CD4-positive, alpha-beta T cell treated with Interleukin-2 at 100 ng/mL for 4 hours (primary cell): ENCODE measurements around the gene SDC1.

Experiments
- DNase-seq: peaks from one replicate; pipeline ENCODE4 v3.0.0-alpha.2; 2020; ENCODE audit warnings: low spot score

The SDC1 gene

GRCh38 chr2:20227894-20228505, 3.1 kb upstream of the SDC1 start:
- no peak for DNase-seq

DNA sequence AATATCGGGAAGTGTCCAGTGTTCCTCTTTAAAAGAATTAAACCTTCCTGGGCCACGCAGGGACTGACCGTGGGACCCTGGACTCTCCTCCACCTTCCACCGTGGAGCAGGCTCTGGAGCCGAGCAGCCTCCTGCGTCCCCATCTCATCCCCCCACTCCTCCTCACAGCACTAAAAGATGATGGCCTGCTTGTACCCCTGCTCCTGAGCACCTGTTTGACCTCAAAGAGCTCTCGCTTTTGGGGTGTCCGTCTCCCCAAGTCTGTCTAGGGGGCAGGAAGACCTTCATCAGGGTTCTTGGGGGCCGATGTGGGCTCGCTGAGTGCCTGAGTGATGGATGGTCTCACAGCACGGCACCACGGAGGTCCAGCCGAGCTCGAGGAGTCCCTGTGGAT, 1.2 kb upstream of the SDC1 start:
- DNase-seq = no peak

DNA sequence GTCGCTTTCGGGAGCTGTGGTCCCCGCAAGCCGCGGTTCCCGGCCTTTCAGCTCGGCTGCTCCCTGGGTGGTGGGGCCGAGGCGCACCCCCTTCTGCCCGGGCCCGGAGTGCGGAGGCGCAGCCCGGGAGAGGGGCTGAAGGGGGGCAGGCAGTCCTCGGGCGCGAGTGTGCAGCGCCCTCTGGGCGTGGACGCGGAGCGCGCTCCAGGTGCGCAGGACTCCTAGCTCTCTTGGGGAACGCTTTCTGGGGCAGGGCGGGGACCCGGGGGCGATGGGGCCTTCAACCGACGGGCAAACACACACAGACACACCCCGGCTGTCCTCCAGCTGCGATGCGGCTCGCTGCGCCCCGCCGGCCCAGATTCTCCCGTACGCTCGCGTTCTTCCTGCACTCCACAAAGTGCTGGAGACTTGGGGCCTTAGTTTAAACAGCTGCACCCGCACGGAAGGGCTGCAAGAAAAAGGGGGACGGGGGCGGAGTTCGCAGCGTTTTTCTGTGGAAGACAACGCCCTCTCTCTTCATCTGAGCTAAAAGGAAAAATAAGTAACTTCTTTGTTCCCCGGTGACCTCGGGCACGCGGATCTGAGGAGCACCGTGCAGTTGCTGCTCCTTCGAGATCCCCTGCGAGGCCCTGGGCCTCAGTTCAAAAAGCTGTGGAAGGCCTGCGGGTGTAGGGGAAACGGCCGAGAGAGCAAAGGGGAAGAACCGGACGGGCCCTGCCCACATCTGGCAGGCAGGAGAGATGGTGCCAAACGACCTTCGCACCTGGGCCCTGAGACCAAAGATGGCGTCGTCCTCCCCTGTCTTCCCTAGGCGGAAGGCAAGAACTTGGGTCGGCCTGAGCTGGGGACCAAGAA, 593 bp upstream of the SDC1 start:
- no peak for DNase-seq

GRCh38 chr2:20224164-20224715, 690 bp downstream of the SDC1 start:
- no peak for DNase-seq

DNA sequence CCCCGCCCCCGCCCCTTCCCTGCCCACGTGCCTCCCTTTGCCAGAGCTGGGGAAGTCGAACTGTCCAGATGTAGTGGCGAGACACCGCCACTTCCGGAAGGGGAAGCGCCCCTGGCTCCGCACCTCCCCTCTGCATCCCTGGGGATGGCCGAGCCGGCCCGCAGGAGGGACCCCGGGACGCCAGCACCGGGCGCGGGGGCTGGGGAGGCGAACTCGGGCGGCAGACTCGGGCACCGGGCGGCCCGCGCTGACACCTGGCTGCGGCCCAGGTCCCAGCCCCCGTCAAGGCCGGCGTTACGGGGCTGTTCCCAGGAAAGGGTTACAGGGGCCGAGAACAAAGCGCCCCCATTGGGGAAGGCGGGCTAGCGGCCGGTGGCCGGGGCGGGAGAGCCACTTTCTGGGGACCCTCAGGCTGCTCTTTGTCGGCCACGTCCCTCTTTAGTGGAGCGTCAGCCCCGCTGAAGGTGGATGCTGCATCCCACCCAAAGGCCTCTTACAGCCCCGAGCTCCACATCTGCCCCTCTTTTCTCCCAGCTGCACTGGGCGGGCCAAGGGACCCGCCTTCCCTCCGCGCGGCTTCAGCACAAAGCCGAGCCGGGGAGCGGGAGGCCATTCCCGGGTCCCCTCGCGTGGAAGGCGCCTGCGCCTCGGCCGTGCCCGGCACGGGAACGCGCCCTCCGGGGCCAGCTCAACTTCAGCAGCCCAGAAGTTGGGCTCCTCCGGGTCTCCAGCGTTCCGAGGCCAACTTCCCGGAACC, 1.3 kb downstream of the SDC1 start:
- no peak for DNase-seq

DNA sequence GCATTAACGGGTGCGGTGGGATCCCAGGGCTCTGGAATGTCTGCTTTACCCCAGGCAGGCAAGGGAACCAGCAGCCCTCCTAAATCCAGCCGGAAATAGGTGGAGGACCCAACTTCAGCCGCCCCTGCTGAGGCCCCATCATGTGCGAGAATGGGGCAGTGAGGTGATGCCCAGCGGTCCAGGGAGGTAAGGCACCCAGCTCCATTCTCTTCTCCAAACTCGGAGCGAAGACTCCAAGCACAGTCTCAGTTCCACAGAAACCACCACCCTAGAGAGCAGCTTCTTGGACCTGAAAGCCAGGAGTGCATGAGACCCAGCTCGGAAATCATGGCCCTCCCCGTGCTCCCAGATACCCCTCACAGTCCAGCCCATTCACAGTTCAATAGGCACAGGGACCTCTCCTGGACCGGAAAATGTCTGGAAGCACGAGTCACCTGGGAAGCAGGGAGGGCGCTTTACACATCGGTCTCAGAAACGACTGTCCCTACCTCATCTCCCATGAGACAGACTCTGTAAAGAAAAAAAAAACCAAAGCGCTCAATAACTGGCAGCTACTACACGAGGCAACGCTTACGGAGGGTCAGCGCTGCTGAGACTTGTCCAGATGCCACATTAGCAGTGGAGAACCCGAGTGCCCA, 2.0 kb downstream of the SDC1 start:
- no peak for DNase-seq

GRCh38 chr2:20222014-20222768, 2.7 kb downstream of the SDC1 start:
- no peak for DNase-seq

DNA sequence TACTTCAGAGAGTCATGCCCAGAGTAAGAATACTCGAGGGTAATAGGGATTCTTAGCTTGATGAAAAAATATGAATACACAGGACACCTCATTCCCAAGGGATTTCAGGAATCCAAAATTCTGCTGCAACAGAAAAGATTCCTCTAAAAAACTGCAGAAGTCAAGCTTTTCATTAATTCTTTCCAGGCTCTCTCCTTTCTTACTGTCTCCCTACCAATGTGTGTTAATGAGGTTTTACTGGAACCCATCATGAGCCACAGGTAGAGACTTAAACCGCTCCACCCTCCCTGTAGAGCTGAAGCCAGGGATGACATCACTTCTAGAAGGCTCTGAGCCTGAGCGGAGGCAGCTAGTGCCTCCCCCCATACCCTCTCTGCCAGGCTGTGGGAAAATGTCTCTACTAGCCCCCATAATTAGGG, 3.4 kb downstream of the SDC1 start:
- DNase-seq = no peak

- DNase-seq = no peak
Observed at GRCh38 chr2:20220806-20221554, 4.0 kb downstream of the SDC1 start.

- DNase-seq = no peak
Observed at GRCh38 chr2:20219763-20220380, 5.1 kb downstream of the SDC1 start.

GRCh38 chr2:20218331-20219320, 6.3 kb downstream of the SDC1 start:
- DNase-seq = no peak

DNA sequence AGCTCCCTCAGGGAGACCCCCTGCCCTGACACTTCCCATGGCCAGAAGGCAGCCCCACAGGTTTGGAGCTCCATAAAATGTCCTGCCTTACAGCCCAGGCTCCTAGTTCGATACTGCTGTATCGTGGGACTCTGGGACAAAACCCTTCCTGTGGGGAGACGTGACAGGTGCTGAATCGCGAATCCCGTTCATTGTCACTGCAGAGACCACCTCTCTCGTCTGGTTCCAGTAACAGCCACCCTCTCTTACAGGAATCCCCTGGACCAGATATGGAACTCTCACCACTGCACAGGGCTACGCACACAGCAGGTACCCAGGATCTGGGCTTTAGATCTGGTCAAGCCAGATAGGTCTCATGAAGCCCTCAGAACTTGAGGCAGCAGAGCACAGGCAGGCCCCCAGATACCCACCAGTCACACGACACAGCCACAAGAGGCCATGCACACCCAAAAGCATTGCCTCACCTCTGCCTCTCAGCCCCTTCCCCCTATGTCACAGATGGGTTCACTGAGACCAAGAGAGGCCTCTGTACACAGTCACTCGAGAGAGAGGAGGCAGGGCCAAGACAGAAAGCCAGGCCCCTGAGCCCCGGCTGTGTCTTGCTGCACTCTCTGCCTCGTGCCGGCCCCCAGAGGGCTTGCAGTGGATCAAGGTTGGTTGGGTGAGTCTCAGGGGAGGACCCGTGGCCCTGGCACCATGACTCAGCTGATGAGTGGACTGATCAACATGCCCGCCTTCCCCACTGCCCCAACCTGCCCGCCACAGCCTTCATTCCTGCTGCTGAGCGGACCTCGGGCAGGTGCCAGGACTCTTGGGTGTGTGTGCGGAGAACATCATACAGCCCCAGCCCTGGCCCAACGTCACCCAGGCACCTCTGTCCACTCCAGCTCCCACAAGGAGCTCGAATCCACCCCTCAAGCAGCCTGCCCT, 7.6 kb downstream of the SDC1 start:
- DNase-seq = no peak

GRCh38 chr2:20216130-20217025, 8.6 kb downstream of the SDC1 start:
- DNase-seq = no peak

- DNase-seq = no peak
Observed at GRCh38 chr2:20215183-20216040, 9.5 kb downstream of the SDC1 start.

- DNase-seq = no peak
Observed at GRCh38 chr2:20214566-20215182, 10.3 kb downstream of the SDC1 start.
